Upper lobe of left lung (tissue), 4 donors: ENCODE results near the gene ADCY2.

ENCODE experiments used
- EP300 ChIP-seq, 4 donors: sonication (generic); formaldehyde crosslinking; IDR thresholded peaks; one replicate each; pipeline ENCODE4 v1.5.1; 2017; ENCODE audit warnings: antibody characterized with exemption in 4 of 4, control low read depth in 2 of 4
- POLR2A ChIP-seq, 4 donors: fragments of 450-650 bp; IDR thresholded peaks; one replicate each; pipeline ENCODE4 v1.5.1; 2016 to 2017; ENCODE audit warnings: antibody characterized with exemption in 4 of 4, mild to moderate bottlenecking in 2 of 4
- TF ChIP-seq, protein P1 (sequence below), 6 experiments: fragments of 450-650 bp in 4 of 6; fragments of 200-600 bp in 2 of 6; sonication (generic) in 2 of 6; IDR thresholded peaks; one replicate each; pipeline ENCODE4 v1.5.1; 2016 to 2019; ENCODE audit warnings: antibody characterized with exemption in 6 of 6

DNA sequence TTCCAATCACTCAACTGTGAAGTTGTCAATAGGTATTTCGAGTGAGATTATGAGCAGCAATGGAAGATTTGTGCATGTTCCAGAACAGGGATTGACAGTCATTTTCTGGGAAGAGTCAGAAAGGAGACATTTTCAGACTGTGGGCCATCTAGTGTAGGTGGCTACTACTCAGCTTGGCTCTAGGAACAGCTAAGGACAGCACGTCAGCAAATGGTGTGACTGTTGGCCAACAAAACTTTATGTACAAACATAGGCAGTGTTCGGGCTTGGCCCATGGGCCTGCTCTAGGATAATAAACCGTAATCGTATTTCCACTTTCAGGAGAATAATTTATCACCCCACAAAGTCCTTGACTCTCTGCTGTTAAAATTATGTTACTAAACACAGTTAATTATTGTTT is 143.6 kb downstream of the ADCY2 start:
- TF ChIP-seq, protein P1, sequence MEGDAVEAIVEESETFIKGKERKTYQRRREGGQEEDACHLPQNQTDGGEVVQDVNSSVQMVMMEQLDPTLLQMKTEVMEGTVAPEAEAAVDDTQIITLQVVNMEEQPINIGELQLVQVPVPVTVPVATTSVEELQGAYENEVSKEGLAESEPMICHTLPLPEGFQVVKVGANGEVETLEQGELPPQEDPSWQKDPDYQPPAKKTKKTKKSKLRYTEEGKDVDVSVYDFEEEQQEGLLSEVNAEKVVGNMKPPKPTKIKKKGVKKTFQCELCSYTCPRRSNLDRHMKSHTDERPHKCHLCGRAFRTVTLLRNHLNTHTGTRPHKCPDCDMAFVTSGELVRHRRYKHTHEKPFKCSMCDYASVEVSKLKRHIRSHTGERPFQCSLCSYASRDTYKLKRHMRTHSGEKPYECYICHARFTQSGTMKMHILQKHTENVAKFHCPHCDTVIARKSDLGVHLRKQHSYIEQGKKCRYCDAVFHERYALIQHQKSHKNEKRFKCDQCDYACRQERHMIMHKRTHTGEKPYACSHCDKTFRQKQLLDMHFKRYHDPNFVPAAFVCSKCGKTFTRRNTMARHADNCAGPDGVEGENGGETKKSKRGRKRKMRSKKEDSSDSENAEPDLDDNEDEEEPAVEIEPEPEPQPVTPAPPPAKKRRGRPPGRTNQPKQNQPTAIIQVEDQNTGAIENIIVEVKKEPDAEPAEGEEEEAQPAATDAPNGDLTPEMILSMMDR (IDR thresholded peaks at IDR 0.05): no peak
- TF ChIP-seq EP300 (IDR thresholded peaks at IDR 0.05) (no peak), POLR2A (IDR thresholded peaks at IDR 0.05) (no peak)
